ENCODE results near the gene SDCBP2. TPM values are rescaled to one million over a fixed set of nuclear protein-coding genes. Genes with fewer than 3 reads are reported as not detected.
A peak's percentile ranks its signal among the peaks of the same experiment; 100 is the strongest.

SDCBP2 gene
- polyA plus RNA-seq, 2 donors: 137 to 147 TPM

GRCh38 chr20:1324598-1325172 lies 4.3 kb downstream of the SDCBP2 start:
- H3K27ac ChIP-seq (ENCODE audit: low read depth in 2 of 2, low read length in 1 of 2): peak overlapping the region; percentile 16 to 100
- no peaks in the 10 kb centered on the region for H3K27me3 ChIP-seq (ENCODE audit: control insufficient read depth in 1 of 2, insufficient read depth in 2 of 2, low read length in 2 of 2)
- peaks cover 10 to 26% of the 10 kb centered on the region in 2 donors for H3K4me1 ChIP-seq (ENCODE audit: control insufficient read depth in 2 of 2, insufficient read depth in 2 of 2, low read length in 1 of 2)
- 23% methylated on average over 15 of the region's 15 CpGs for WGBS, 2 donors
- no peaks in the 10 kb centered on the region for H3K36me3 ChIP-seq (ENCODE audit: control insufficient read depth in 2 of 2, insufficient read depth in 2 of 2, low read length in 1 of 2)
- no peaks in the 10 kb centered on the region for H3K9me3 ChIP-seq (ENCODE audit: control insufficient read depth in 2 of 2, insufficient read depth in 1 of 2, low read depth in 1 of 2, low read length in 1 of 2)
- peak overlapping the region; percentile 17 to 92 for H3K4me3 ChIP-seq (ENCODE audit: low read depth in 1 of 2, low read length in 2 of 2)

- no peaks in the 10 kb centered on the region for H3K9me3 ChIP-seq (ENCODE audit: control insufficient read depth in 2 of 2, insufficient read depth in 1 of 2, low read depth in 1 of 2, low read length in 1 of 2)
- no peaks in the 10 kb centered on the region for H3K27me3 ChIP-seq (ENCODE audit: control insufficient read depth in 1 of 2, insufficient read depth in 2 of 2, low read length in 2 of 2)
- H3K36me3 ChIP-seq (ENCODE audit: control insufficient read depth in 2 of 2, insufficient read depth in 2 of 2, low read length in 1 of 2): no peaks in the 10 kb centered on the region
- H3K27ac ChIP-seq (ENCODE audit: low read depth in 2 of 2, low read length in 1 of 2): peak overlapping the region; percentile 28 to 40
- H3K4me3 ChIP-seq (ENCODE audit: low read depth in 1 of 2, low read length in 2 of 2): no peak overlapping the region
- 73 to 74% methylated on average over 12 of the region's 12 CpGs for WGBS, 2 donors
- H3K4me1 ChIP-seq (ENCODE audit: control insufficient read depth in 2 of 2, insufficient read depth in 2 of 2, low read length in 1 of 2): peaks cover 12 to 22% of the 10 kb centered on the region in 2 donors
Observed at GRCh38 chr20:1323830-1324597, 4.9 kb downstream of the SDCBP2 start.

DNA sequence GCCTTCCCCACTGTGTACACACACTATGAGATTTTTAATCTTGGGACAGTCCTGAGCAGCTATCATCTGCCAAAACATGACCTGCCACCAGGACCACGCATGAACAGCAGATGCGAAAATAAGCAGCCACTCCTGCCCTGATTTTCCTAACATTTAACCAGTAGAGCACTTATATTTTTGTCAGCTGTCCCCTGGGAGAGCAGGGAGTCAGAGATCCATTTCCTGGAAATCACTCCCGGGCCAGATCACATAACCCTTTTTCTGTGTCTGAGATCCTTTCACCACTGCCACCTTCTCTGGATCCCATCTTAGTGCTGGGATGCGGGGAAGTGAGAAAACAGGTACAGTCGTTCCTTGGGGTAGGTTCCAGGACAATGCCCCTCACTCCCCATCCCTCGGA lies 5.7 kb downstream of the SDCBP2 start:
- H3K4me3 ChIP-seq (ENCODE audit: low read depth in 1 of 2, low read length in 2 of 2): no peak overlapping the region
- H3K4me1 ChIP-seq (ENCODE audit: control insufficient read depth in 2 of 2, insufficient read depth in 2 of 2, low read length in 1 of 2): peaks cover 9 to 17% of the 10 kb centered on the region in 2 donors
- no peaks in the 10 kb centered on the region for H3K27me3 ChIP-seq (ENCODE audit: control insufficient read depth in 1 of 2, insufficient read depth in 2 of 2, low read length in 2 of 2)
- no peaks in the 10 kb centered on the region for H3K36me3 ChIP-seq (ENCODE audit: control insufficient read depth in 2 of 2, insufficient read depth in 2 of 2, low read length in 1 of 2)
- H3K9me3 ChIP-seq (ENCODE audit: control insufficient read depth in 2 of 2, insufficient read depth in 1 of 2, low read depth in 1 of 2, low read length in 1 of 2): no peaks in the 10 kb centered on the region
- WGBS, 2 donors: 75 to 78% methylated on average over 6 of the region's 6 CpGs
- peak overlapping the region; percentile 77 to 86 for H3K27ac ChIP-seq (ENCODE audit: low read depth in 2 of 2, low read length in 1 of 2)

GRCh38 chr20:1322511-1323245 lies 6.3 kb downstream of the SDCBP2 start:
- peaks cover 6 to 13% of the 10 kb centered on the region in 2 donors for H3K4me1 ChIP-seq (ENCODE audit: control insufficient read depth in 2 of 2, insufficient read depth in 2 of 2, low read length in 1 of 2)
- H3K4me3 ChIP-seq (ENCODE audit: low read depth in 1 of 2, low read length in 2 of 2): no peak overlapping the region
- 52 to 57% methylated on average over 11 of the region's 11 CpGs for whole genome bisulfite sequencing, 2 donors
- no peaks in the 10 kb centered on the region for H3K36me3 ChIP-seq (ENCODE audit: control insufficient read depth in 2 of 2, insufficient read depth in 2 of 2, low read length in 1 of 2)
- H3K9me3 ChIP-seq (ENCODE audit: control insufficient read depth in 2 of 2, insufficient read depth in 1 of 2, low read depth in 1 of 2, low read length in 1 of 2): no peaks in the 10 kb centered on the region
- H3K27ac ChIP-seq (ENCODE audit: low read depth in 2 of 2, low read length in 1 of 2): peak overlapping the region; percentile 77 to 86
- no peaks in the 10 kb centered on the region for H3K27me3 ChIP-seq (ENCODE audit: control insufficient read depth in 1 of 2, insufficient read depth in 2 of 2, low read length in 2 of 2)

DNA sequence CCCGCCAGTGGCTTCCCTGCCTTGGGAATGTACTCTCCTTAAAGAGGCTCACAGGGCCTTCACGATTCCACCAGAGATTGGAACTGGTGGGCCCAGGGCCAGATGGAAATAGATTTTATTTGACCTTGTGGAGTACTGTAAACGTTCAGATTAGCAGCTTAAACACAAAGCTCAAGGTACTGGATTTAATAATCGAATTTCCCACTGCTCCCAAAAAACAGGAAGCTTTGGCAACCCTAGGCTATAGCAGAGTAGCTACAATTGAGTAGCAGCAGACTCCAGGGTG lies 7.3 kb downstream of the SDCBP2 start:
- Histone ChIP-seq H3K27me3 (ENCODE audit: control insufficient read depth in 1 of 2, insufficient read depth in 2 of 2, low read length in 2 of 2) (no peaks in the 10 kb centered on the region), H3K4me1 (ENCODE audit: control insufficient read depth in 2 of 2, insufficient read depth in 2 of 2, low read length in 1 of 2) (peaks cover 4 to 8% of the 10 kb centered on the region in 2 donors), H3K36me3 (ENCODE audit: control insufficient read depth in 2 of 2, insufficient read depth in 2 of 2, low read length in 1 of 2) (no peaks in the 10 kb centered on the region), H3K9me3 (ENCODE audit: control insufficient read depth in 2 of 2, insufficient read depth in 1 of 2, low read depth in 1 of 2, low read length in 1 of 2) (no peaks in the 10 kb centered on the region), H3K4me3 (ENCODE audit: low read depth in 1 of 2, low read length in 2 of 2) (no peak overlapping the region), H3K27ac (ENCODE audit: low read depth in 2 of 2, low read length in 1 of 2) (no peak overlapping the region)
- WGBS, 2 donors: 55 to 56% methylated on average over 4 of the region's 4 CpGs

DNA sequence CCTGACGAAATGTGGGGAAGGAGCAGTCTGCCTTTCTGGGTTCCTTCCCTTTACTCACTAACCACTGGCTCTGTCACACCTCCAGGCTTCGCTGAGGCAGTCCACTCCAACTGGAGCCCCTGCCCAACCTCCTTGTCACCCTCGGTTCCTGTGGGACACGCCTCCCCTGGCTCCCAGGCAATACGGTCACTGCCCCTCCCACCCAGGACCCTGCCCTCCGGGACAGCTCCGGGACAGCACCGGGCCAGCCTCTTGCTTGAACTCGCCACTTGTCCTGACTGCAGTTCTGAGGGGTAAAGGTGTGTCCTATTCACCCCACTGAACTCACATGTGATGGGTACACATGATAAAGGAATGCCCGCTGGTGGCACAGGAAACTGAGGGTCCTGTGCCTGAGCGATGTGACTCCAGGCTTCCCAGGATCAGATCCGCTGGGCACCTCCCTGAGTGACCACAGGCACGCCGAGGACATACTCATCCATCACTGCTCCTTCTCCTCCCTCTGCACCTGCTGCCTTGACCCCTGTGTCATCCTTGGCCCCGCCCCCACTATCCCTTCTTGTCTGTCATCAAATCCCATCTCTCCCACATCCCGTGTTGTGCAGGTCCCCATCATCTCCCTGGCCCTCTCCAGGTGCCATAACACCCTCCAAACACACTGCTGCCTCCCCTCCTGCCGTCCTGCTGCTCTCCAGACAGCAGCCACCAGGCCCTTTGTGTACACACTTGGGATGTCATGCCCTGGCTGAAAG lies 7.9 kb downstream of the SDCBP2 start:
- H3K36me3 ChIP-seq (ENCODE audit: control insufficient read depth in 2 of 2, insufficient read depth in 2 of 2, low read length in 1 of 2): no peaks in the 10 kb centered on the region
- no peak overlapping the region for H3K27ac ChIP-seq (ENCODE audit: low read depth in 2 of 2, low read length in 1 of 2)
- H3K9me3 ChIP-seq (ENCODE audit: control insufficient read depth in 2 of 2, insufficient read depth in 1 of 2, low read depth in 1 of 2, low read length in 1 of 2): no peaks in the 10 kb centered on the region
- H3K27me3 ChIP-seq (ENCODE audit: control insufficient read depth in 1 of 2, insufficient read depth in 2 of 2, low read length in 2 of 2): no peaks in the 10 kb centered on the region
- peaks cover 3% of the 10 kb centered on the region in 2 donors for H3K4me1 ChIP-seq (ENCODE audit: control insufficient read depth in 2 of 2, insufficient read depth in 2 of 2, low read length in 1 of 2)
- 70 to 76% methylated on average over 17 of the region's 17 CpGs for WGBS, 2 donors
- H3K4me3 ChIP-seq (ENCODE audit: low read depth in 1 of 2, low read length in 2 of 2): no peak overlapping the region

- no peaks in the 10 kb centered on the region for H3K27me3 ChIP-seq (ENCODE audit: control insufficient read depth in 1 of 2, insufficient read depth in 2 of 2, low read length in 2 of 2)
- no peak overlapping the region for H3K27ac ChIP-seq (ENCODE audit: low read depth in 2 of 2, low read length in 1 of 2)
- H3K4me1 ChIP-seq (ENCODE audit: control insufficient read depth in 2 of 2, insufficient read depth in 2 of 2, low read length in 1 of 2): peaks cover 0 to 3% of the 10 kb centered on the region in 2 donors
- WGBS, 2 donors: 91 to 92% methylated on average over 6 of the region's 6 CpGs
- H3K36me3 ChIP-seq (ENCODE audit: control insufficient read depth in 2 of 2, insufficient read depth in 2 of 2, low read length in 1 of 2): no peaks in the 10 kb centered on the region
- no peaks in the 10 kb centered on the region for H3K9me3 ChIP-seq (ENCODE audit: control insufficient read depth in 2 of 2, insufficient read depth in 1 of 2, low read depth in 1 of 2, low read length in 1 of 2)
- no peak overlapping the region for H3K4me3 ChIP-seq (ENCODE audit: low read depth in 1 of 2, low read length in 2 of 2)
Observed at GRCh38 chr20:1320016-1320415, 8.9 kb downstream of the SDCBP2 start.

- Histone ChIP-seq H3K27ac (ENCODE audit: low read depth in 2 of 2, low read length in 1 of 2) (no peak overlapping the region), H3K4me3 (ENCODE audit: low read depth in 1 of 2, low read length in 2 of 2) (no peak overlapping the region), H3K9me3 (ENCODE audit: control insufficient read depth in 2 of 2, insufficient read depth in 1 of 2, low read depth in 1 of 2, low read length in 1 of 2) (no peaks in the 10 kb centered on the region), H3K27me3 (ENCODE audit: control insufficient read depth in 1 of 2, insufficient read depth in 2 of 2, low read length in 2 of 2) (no peaks in the 10 kb centered on the region), H3K36me3 (ENCODE audit: control insufficient read depth in 2 of 2, insufficient read depth in 2 of 2, low read length in 1 of 2) (no peaks in the 10 kb centered on the region), H3K4me1 (ENCODE audit: control insufficient read depth in 2 of 2, insufficient read depth in 2 of 2, low read length in 1 of 2) (peaks cover 0 to 3% of the 10 kb centered on the region in 2 donors)
- WGBS, 2 donors: 83 to 94% methylated on average over 4 of the region's 4 CpGs
Observed at GRCh38 chr20:1319462-1319861, 9.5 kb downstream of the SDCBP2 start.

GRCh38 chr20:1319051-1319450 lies 9.9 kb downstream of the SDCBP2 start:
- 81 to 86% methylated on average over 4 of the region's 4 CpGs for WGBS, 2 donors
- Histone ChIP-seq H3K27me3 (ENCODE audit: control insufficient read depth in 1 of 2, insufficient read depth in 2 of 2, low read length in 2 of 2) (no peaks in the 10 kb centered on the region), H3K9me3 (ENCODE audit: control insufficient read depth in 2 of 2, insufficient read depth in 1 of 2, low read depth in 1 of 2, low read length in 1 of 2) (no peaks in the 10 kb centered on the region), H3K36me3 (ENCODE audit: control insufficient read depth in 2 of 2, insufficient read depth in 2 of 2, low read length in 1 of 2) (no peaks in the 10 kb centered on the region), H3K4me3 (ENCODE audit: low read depth in 1 of 2, low read length in 2 of 2) (no peak overlapping the region), H3K4me1 (ENCODE audit: control insufficient read depth in 2 of 2, insufficient read depth in 2 of 2, low read length in 1 of 2) (peaks cover 0 to 3% of the 10 kb centered on the region in 2 donors), H3K27ac (ENCODE audit: low read depth in 2 of 2, low read length in 1 of 2) (no peak overlapping the region)

Data from esophagus (tissue), 2 donors.